Activated CD4-positive, alpha-beta T cell treated with anti-CD3 and anti-CD28 coated beads for 1 hour (primary cell): Measurements from ENCODE around the gene LY6G6F.

Experiments
- DNase-seq: peaks from one replicate; pipeline ENCODE4 v3.0.0-alpha.2; 2020

LY6G6F gene, protein sequence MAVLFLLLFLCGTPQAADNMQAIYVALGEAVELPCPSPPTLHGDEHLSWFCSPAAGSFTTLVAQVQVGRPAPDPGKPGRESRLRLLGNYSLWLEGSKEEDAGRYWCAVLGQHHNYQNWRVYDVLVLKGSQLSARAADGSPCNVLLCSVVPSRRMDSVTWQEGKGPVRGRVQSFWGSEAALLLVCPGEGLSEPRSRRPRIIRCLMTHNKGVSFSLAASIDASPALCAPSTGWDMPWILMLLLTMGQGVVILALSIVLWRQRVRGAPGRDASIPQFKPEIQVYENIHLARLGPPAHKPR

DNA sequence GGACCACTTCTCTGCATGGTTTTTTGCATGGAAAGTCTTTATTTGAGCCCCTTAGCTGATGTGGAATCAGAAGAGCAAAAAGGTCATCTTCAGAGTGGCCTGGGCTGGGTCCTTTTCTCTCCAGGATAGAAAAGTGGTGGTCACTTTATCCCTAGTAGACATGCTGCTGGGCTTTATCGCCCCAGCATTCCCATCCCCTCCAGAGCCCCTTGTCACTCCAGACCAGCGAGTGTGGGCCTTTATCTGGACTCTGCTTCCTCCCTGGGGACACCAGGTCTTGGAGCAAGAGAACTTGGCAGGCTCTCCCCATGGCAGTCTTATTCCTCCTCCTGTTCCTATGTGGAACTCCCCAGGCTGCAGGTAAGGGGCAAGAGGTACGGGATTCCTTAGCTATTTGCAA lies at the start of gene LY6G6F:
TSS of gene LY6G6F (plus strand) at position 268 of the 400 bp plus-strand sequence. CDS start at position 309, 41 bp downstream.
- no peak for DNase-seq

- no peak for DNase-seq
These were observed 49.1 kb upstream of the LY6G6F start for GRCh38 chr6:31657406-31658157.

DNA sequence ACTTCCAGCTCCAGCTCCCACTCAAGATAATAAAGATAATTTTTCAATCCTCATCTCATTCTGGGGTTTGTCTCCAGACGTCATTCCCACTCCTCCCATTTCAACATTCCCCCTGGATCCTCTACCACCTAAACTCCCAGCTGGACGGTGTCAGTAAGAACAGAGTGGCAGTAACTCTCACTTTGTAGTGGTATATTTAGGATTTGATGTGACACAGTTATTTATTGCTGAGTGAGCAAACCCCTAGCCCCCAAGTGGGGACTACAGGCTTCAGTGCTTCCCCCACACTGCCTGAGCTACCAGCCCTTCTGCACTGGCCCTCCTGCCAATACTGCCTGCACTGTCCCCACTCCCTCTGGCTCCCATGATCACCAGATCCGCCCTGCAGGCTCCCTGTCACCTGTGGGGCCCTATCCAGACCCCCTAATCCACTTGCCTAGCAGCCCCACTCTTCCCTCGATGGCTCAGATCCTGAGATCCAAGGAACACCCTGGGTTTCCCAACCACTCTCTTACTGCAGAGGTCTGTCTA lies 48.4 kb upstream of the LY6G6F start:
- DNase-seq, result no peak

DNA sequence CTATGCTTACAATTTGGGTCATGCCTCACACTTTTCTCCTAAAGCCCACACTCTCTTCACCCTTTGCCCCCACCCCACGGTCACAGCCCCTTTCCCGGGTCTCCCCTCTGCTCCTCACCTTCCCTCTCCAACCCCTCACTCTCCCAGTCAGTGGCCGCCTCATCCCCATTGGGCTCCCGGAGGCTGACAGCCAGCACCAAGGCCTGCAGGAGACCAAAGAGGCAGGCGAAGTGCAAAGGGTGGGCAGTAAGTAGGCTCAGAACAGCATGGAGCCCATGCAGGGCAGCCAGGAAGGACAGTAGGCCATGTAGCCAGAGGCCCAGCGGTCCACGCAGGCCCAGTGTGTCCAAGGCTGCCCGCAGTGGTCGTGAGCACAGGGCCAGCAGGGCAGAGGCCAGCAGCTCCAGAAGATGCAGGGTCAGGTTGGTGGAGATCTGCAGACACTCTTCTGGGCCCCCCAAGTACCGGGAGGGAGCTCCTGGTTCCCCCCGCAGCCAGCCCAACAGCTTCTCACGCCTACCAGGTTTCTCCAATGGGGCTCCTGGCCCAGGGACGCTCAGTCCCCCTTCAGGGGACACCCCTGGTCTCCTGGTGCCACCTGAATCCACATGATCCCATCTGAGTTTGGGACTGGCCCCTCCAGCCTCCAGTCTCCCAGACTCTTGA lies 47.5 kb upstream of the LY6G6F start:
- no peak for DNase-seq

DNA sequence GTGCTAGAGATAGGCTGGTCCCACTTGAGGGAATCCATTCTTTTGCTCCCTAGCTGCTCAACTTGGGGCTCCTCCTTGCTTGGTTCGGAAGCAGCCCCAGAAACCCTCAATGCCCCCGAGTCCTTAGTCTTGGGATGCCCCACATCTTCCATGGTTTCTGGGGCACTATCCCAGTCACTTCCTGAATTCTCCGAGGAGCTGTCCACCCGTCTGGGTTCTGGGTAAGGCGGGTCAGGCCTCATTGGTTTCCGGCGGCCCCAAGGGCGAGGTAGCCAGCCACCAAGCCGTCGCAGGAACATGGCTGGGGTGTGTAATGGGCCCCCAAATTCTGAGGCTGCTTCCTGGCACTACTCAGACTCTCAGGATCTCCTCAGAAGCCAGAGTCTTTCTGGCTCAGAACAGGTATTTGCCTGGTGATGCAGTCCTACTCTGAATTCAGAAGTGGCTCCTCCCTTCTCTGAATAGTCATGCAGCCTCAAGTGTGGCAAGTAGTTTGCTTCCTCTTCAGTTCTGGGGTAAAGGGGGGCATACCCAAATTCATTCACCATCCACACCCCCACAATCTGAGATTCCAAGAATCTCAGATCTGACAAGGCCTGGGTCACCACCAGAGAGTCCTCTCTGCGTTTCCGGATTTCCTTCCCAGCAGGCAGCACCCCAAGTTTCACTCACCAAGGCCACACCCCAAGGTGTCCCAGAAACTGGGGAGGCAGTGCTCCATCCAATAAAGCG lies 46.9 kb upstream of the LY6G6F start:
- DNase-seq, result no peak

DNA sequence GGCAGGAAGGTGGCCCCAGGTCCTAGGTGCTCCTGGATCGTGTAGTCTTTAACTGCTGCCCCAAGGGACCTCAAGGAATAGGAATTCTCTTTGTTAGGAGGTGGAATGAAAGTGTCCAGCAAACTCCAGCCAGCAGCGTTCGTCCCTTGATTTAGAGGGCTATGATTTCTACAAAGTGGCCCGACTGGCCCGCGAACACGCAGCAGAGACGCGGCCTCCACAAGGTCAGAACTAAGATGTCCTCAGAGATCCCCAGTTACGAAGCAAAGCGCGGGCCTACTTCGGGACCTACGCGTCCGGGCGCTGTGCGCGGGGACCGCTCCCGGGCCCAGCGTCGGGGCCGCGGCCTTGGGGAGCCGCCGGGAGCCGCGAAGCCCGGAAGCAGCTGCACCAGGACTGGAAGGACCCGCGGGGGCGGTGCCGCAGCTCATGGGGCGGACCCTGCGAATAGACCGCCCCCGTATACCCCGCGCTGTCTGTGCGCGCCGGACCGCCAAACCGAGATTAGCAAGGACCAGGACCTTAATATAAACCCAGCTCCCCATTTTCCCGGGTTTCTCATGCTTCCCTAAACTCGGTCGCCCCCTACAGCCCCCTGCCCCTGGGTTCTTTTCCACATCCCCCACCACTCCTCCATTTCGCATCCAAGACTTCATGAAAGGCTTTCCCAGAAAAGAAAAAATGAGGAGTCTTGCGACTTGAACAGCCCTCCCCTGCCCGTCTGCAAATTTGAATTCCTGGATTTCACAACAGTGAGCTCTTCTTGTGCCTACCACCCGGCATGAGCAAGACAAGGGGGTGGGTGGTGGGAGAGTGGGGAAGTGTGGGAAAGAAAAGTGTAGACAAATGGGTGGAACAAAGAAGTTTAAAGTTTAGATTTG lies 46.0 kb upstream of the LY6G6F start, which contains the start of gene C6orf47:
TSS of gene C6orf47 (minus strand) at position 398 of the 881 bp plus-strand sequence. CDS start 831 bp downstream, outside the sequence.
- peak; percentile 67 for DNase-seq

GRCh38 chr6:31661262-31662123 lies 45.2 kb upstream of the LY6G6F start:
- DNase-seq, result no peak

GRCh38 chr6:31662124-31662723 lies 44.4 kb upstream of the LY6G6F start:
- DNase-seq, result no peak

DNA sequence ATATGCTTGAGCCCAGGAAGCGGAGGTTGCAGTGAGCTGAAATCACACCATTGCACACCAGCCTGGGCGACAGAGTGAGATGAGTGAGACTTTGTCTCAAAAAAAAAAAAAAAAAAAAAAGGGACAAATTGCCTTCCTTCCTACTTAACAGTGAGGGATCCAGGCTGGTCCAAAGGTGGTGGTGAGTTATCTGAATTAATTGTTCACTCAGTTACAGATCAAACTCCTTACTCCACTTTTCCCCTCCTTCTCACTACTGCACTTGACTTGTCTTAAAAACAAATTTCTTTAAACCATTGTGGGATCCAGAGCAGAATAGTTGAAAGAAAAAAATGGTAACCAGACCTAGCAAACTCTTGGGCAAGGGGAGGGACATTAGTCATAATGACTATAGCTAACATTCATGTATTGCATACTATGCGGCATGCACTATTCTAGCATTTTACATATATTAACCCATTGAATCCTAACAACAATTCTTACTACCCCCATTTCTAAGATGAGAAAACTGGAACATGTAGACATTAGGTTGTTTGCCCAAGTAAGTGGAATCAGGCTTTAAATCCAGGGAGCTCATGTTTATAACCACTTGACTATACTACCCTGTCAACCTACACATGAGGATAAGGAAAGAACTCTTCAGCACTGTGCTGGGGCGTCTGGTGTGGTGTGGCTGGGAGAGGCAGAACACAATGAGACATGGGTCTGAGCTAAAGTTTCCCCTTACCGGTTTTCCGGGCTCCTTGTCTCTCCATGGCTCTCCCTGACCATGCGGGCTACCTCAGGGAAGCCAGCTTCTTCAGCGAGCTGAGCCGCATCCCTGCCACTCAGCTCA lies 43.3 kb upstream of the LY6G6F start:
- no peak for DNase-seq

DNA sequence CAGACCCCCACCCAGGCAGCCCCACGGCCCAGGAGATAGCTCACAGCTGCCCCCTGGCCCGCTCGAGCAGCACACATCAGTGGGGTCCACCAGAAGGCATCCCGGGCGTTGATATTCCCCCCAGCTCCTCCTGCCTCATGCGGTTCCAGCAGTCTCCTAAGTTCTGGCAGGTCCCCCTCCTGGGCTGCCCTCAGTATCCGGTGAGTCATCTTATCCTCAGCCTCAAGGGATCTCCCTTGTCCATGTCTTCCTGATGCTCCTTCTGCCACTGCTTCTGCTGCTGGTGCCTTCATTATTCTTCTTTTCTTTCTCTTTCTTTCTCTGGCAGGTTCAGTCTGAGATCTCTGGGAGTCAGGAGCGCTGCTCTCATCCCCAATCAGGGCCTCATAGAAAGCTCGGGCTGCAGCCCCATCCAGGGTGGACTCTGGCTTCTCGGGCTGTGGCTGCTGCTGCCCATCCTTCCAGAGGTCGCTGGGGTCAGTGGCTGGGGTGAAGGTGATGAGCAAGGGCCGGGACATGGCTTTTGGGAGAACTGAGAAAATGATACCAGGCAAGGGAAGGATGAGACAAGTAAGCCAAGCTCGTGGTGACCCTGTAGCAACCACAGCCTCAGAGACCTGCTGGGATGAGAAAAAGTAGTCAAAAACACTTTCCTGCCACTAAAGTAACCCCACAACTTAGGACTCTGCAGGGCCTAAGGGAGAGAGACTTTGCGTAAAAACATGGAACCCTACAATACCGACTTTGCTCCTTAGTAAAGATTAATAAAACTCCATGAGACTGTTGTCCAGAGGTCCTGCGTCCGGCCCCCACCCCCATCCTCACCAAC lies 42.5 kb upstream of the LY6G6F start:
- no peak for DNase-seq

GRCh38 chr6:31664790-31665500 lies 41.7 kb upstream of the LY6G6F start, which contains the start of gene GPANK1:
Gene GPANK1, minus strand, starts transcription at chr6:31664997. Its CDS starts 519 bp downstream, at chr6:31664478.
- peak; percentile 83 for DNase-seq

- DNase-seq, result peak; percentile 98
These were observed 40.9 kb upstream of the LY6G6F start, which contains the start of gene CSNK2B for GRCh38 chr6:31665501-31666336. Gene CSNK2B, plus strand, starts transcription at chr6:31666080. Its CDS starts 752 bp downstream, at chr6:31666832.

GRCh38 chr6:31666337-31666965 lies 40.2 kb upstream of the LY6G6F start:
- no peak for DNase-seq

GRCh38 chr6:31669676-31670075 lies 37.0 kb upstream of the LY6G6F start, which contains the start of gene LY6G5B:
Gene LY6G5B, plus strand, starts transcription at chr6:31669976. Its CDS starts 975 bp downstream, at chr6:31670951.
- DNase-seq, result no peak

DNA sequence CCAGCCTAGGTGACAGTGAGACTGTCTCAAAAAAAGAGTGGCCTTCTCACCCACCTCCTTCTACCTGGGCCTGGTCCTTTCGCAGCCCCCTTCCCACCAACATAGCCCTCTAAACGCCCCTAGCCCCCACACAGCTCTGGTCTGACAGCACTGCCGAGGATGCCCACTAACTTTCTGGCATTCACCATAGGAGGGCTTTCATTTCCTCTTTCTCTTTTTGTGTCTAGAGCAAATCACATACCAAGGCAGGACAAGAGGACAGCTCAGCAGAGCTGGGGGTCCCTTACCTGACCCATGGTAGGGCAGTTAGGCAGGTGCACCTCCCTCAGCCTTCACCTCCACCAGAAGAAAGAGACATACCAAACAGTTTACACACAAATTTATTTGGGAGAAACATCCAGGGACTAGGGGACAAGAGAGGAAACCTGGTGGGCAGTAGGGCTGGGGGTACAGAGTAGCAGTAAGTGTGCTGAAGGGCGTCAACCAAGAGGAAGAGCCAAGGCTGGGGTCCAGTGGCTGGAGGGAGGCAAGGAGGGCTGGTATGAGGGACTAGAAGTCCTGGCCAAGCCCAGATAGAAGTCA lies 30.3 kb upstream of the LY6G6F start:
- no peak for DNase-seq
